SK-N-SH treated with all-trans-retinoic acid at 6 μM for 48 hours (cell line): ENCODE results near the gene MMP13.
"Not testable (repeated sequence)": the region's sequence is repeated elsewhere in the genome, so short reads cannot be mapped to it uniquely, and the experiment has no call there.

Experiments
- ATAC-seq: fragments of 200-7000 bp; cut with Tn5 transposase; 3 replicates; pipeline ENCODE4 v1.9.1; 2020; ENCODE audit warnings: mild to moderate bottlenecking, moderate library complexity
- ARNTL ChIP-seq: fragments of 450-650 bp; formaldehyde crosslinking; IDR thresholded peaks from 2 replicates; pipeline ENCODE4 v1.5.0; 2020; ENCODE audit warnings: low read depth, mild to moderate bottlenecking, moderate library complexity, borderline replicate concordance
- ESRRG ChIP-seq: fragments of 250-450 bp; sonication (Bioruptor Pico); IDR thresholded peaks from 2 replicates; pipeline ENCODE4 v1.6.1; 2021; ENCODE audit warnings: mild to moderate bottlenecking
- PATZ1 ChIP-seq: fragments of 250-450 bp; sonication (Bioruptor Pico); IDR thresholded peaks from 2 replicates; pipeline ENCODE4 v1.8.0; 2020; ENCODE audit warnings: mild to moderate bottlenecking, moderate library complexity, borderline replicate concordance
- TOX ChIP-seq: fragments of 250-450 bp; sonication (Bioruptor Pico); IDR thresholded peaks from 2 replicates; pipeline ENCODE4 v1.8.0; 2021; ENCODE audit warnings: mild to moderate bottlenecking, moderate library complexity, borderline replicate concordance
- ZC3H10 ChIP-seq: fragments of 250-450 bp; sonication (Bioruptor Pico); IDR thresholded peaks from 2 replicates; pipeline ENCODE4 v1.5.1; 2021; ENCODE audit warnings: mild to moderate bottlenecking, moderate library complexity
- ZFP3 ChIP-seq: fragments of 250-450 bp; sonication (Bioruptor Pico); IDR thresholded peaks from 2 replicates; pipeline ENCODE4 v1.5.0; 2020; ENCODE audit warnings: mild to moderate bottlenecking, moderate library complexity
- ZNF70 ChIP-seq: fragments of 450-650 bp; formaldehyde crosslinking; IDR thresholded peaks from 2 replicates; pipeline ENCODE4 v1.5.0; 2020; ENCODE audit warnings: mild to moderate bottlenecking, moderate library complexity
- ZNF8 ChIP-seq: fragments of 450-650 bp; formaldehyde crosslinking; IDR thresholded peaks from 2 replicates; pipeline ENCODE4 v1.5.0; 2020; ENCODE audit warnings: mild to moderate bottlenecking, moderate library complexity

MMP13 gene

GRCh38 chr11:102911758-102912481 is 43.6 kb downstream of the MMP13 start:
- TF ChIP-seq ZFP3 (no peak), PATZ1 (CRISPR knock-in tag) (no peak), ZNF8 (no peak), ESRRG (CRISPR knock-in tag) (no peak), ARNTL (CRISPR knock-in tag) (no peak), TOX (CRISPR knock-in tag) (no peak)
- no peak for ATAC-seq

GRCh38 chr11:102905848-102906247 is 49.7 kb downstream of the MMP13 start:
- not testable (repeated sequence) for ATAC-seq

GRCh38 chr11:102903895-102904294 is 51.6 kb downstream of the MMP13 start:
- ATAC-seq = not testable (repeated sequence)

GRCh38 chr11:102900346-102900745 is 55.2 kb downstream of the MMP13 start:
- TF ChIP-seq ZNF70 (CRISPR knock-in tag) = no peak
- TF ChIP-seq ZC3H10 = no peak
- no peak for ATAC-seq
